H9 (cell line): ENCODE measurements around the gene CORO1C. TPM values are rescaled to one million over a fixed set of nuclear protein-coding genes. Genes with fewer than 3 reads are reported as not detected.

Source experiments
- DNase-seq: peaks from one replicate; pipeline ENCODE4 v3.0.0-alpha.2; 2017
- H2AFZ ChIP-seq: one replicate; pipeline ENCODE4 v1.6.1; 2013; ENCODE audit warnings: mild to moderate bottlenecking, low read length, control low read depth, moderate library complexity
- H2AK5ac ChIP-seq: 2 replicates; pipeline ENCODE4 v1.6.1; 2013; ENCODE audit warnings: low read length, control low read depth, mixed read lengths; ENCODE audit not compliant: insufficient read length
- H2BK120ac ChIP-seq: one replicate; pipeline ENCODE4 v1.6.1; 2013; ENCODE audit warnings: low read depth, mild to moderate bottlenecking, low read length, control low read depth, inconsistent platforms; ENCODE audit not compliant: poor library complexity, severe bottlenecking
- H2BK12ac ChIP-seq: 2 replicates; pipeline ENCODE4 v1.6.1; 2013; ENCODE audit warnings: low read length, control low read depth, mixed read lengths, low read depth; ENCODE audit not compliant: insufficient read length
- H2BK15ac ChIP-seq: 2 replicates; pipeline ENCODE4 v1.6.1; 2013; ENCODE audit warnings: low read depth, low read length, control low read depth
- H2BK20ac ChIP-seq: one replicate; pipeline ENCODE4 v1.6.1; 2013; ENCODE audit warnings: low read depth, mild to moderate bottlenecking, low read length, control low read depth, inconsistent platforms; ENCODE audit not compliant: poor library complexity, severe bottlenecking
- H2BK5ac ChIP-seq: 2 replicates; pipeline ENCODE4 v1.6.1; 2013; ENCODE audit warnings: low read length, control low read depth, mixed read lengths; ENCODE audit not compliant: insufficient read length
- H3K14ac ChIP-seq: 2 replicates; pipeline ENCODE4 v1.6.1; 2013; ENCODE audit warnings: low read length, control low read depth; ENCODE audit not compliant: insufficient read depth
- H3K18ac ChIP-seq: 2 replicates; pipeline ENCODE4 v1.6.1; 2013; ENCODE audit warnings: low read depth, mild to moderate bottlenecking, mixed read lengths, low read length, control low read depth; ENCODE audit not compliant: insufficient read length
- H3K23ac ChIP-seq: 2 replicates; pipeline ENCODE4 v1.6.1; 2013; ENCODE audit warnings: low read length, control low read depth, mixed read lengths, low read depth; ENCODE audit not compliant: insufficient read length
- H3K23me2 ChIP-seq: 2 replicates; pipeline ENCODE4 v1.6.1; 2013; ENCODE audit warnings: low read depth, mild to moderate bottlenecking, mixed read lengths, low read length, control low read depth; ENCODE audit not compliant: insufficient read length, poor library complexity, severe bottlenecking
- H3K27ac ChIP-seq: 2 replicates; pipeline ENCODE4 v1.5.1; 2013; ENCODE audit warnings: low read length, control low read depth, mixed read lengths, low read depth; ENCODE audit not compliant: insufficient read length
- H3K27me3 ChIP-seq: 2 replicates; pipeline ENCODE4 v1.6.1; 2013; ENCODE audit warnings: low read length, control low read depth, inconsistent platforms; ENCODE audit not compliant: insufficient read depth
- H3K4ac ChIP-seq: 2 replicates; pipeline ENCODE4 v1.6.1; 2013; ENCODE audit warnings: low read depth, mild to moderate bottlenecking, control low read depth, inconsistent platforms, low read length, moderate library complexity
- H3K4me1 ChIP-seq: 2 replicates; pipeline ENCODE4 v1.6.1; 2013; ENCODE audit warnings: low read length, control low read depth, inconsistent platforms; ENCODE audit not compliant: insufficient read depth
- H3K4me2 ChIP-seq: 2 replicates; pipeline ENCODE4 v1.6.1; 2013; ENCODE audit warnings: low read length, control low read depth, mixed read lengths; ENCODE audit not compliant: insufficient read length, insufficient read depth
- H3K56ac ChIP-seq: 2 replicates; pipeline ENCODE4 v1.6.1; 2013; ENCODE audit warnings: low read depth, mild to moderate bottlenecking, mixed read lengths, low read length, control low read depth; ENCODE audit not compliant: insufficient read length
- H3K79me1 ChIP-seq: 2 replicates; pipeline ENCODE4 v1.6.1; 2013; ENCODE audit warnings: low read depth, mild to moderate bottlenecking, moderate library complexity, low read length, control low read depth, inconsistent platforms; ENCODE audit not compliant: insufficient read depth, poor library complexity, severe bottlenecking
- H3K79me2 ChIP-seq: 2 replicates; pipeline ENCODE4 v1.6.1; 2013; ENCODE audit warnings: low read length, control low read depth, inconsistent platforms; ENCODE audit not compliant: insufficient read depth
- H3K9ac ChIP-seq: 2 replicates; pipeline ENCODE4 v1.6.1; 2013; ENCODE audit warnings: low read length, control low read depth, mixed read lengths; ENCODE audit not compliant: insufficient read length; ENCODE audit errors: extremely low read depth
- H3K9me3 ChIP-seq: one replicate; pipeline ENCODE4 v1.6.1; 2013; ENCODE audit warnings: low read depth, low read length, inconsistent platforms; ENCODE audit not compliant: control insufficient read depth
- H3T11ph ChIP-seq: one replicate; pipeline ENCODE4 v1.6.1; 2013; ENCODE audit warnings: mild to moderate bottlenecking, low read length, control low read depth, inconsistent platforms
- H4K20me1 ChIP-seq: one replicate; pipeline ENCODE4 v1.6.1; 2013; ENCODE audit not compliant: control insufficient read depth, insufficient read length, insufficient read depth
- H4K5ac ChIP-seq: 2 replicates; pipeline ENCODE4 v1.6.1; 2013; ENCODE audit warnings: low read depth, mild to moderate bottlenecking, mixed read lengths, low read length, control low read depth; ENCODE audit not compliant: insufficient read length
- H4K8ac ChIP-seq: replicated peaks from 2 replicates; pipeline ENCODE4 v1.6.1; 2013; ENCODE audit warnings: low read length, control low read depth, mixed read lengths, low read depth; ENCODE audit not compliant: insufficient read length
- H4K91ac ChIP-seq: 2 replicates; pipeline ENCODE4 v1.6.1; 2013; ENCODE audit warnings: low read depth, mild to moderate bottlenecking, moderate library complexity, mixed read lengths, low read length, control low read depth; ENCODE audit not compliant: insufficient read length
- H3K27ac Mint-ChIP-seq, 3 experiments: 2 replicates in 2 of 3; 3 replicates in 1 of 3; pipeline ENCODE4 v1.8.0; 2020 to 2021; ENCODE audit warnings: mixed read lengths in 3 of 3, mild to moderate bottlenecking in 1 of 3, moderate library complexity in 1 of 3
- H3K27me3 Mint-ChIP-seq: 2 replicates; pipeline ENCODE4 v1.8.0; 2021; ENCODE audit warnings: low read depth, mild to moderate bottlenecking, moderate library complexity, mixed read lengths
- H3K36me3 Mint-ChIP-seq, 3 experiments: 2 replicates in 2 of 3; 3 replicates in 1 of 3; pipeline ENCODE4 v1.8.0; 2020 to 2021; ENCODE audit warnings: low read depth in 3 of 3, mixed read lengths in 3 of 3; ENCODE audit not compliant: insufficient read depth in 1 of 3
- H3K4me1 Mint-ChIP-seq, 2 experiments: 2 replicates each; pipeline ENCODE4 v1.8.0; 2020; ENCODE audit warnings: mixed read lengths in 2 of 2
- H3K4me3 Mint-ChIP-seq, 2 experiments: 2 replicates in 1 of 2; 3 replicates in 1 of 2; pipeline ENCODE4 v1.8.0; 2020 to 2021; ENCODE audit warnings: mild to moderate bottlenecking in 2 of 2, mixed read lengths in 2 of 2, moderate library complexity in 1 of 2
- H3K9me3 Mint-ChIP-seq, 2 experiments: 2 replicates in 1 of 2; 3 replicates in 1 of 2; pipeline ENCODE4 v1.8.0; 2020; ENCODE audit warnings: mild to moderate bottlenecking in 2 of 2, mixed read lengths in 2 of 2, moderate library complexity in 1 of 2
- CTCF ChIP-seq: fragments of 200-600 bp; sonication (generic); conservative IDR thresholded peaks from 3 replicates; pipeline ENCODE4 v1.8.0; 2021; ENCODE audit warnings: antibody characterized with exemption, mild to moderate bottlenecking
- WGBS: extraction: QIAGEN DNeasy Blood & Tissue Kit; methylation state at CpG from one replicate; pipeline ENCODE4 v1.1.7; 2013; ENCODE audit warnings: missing lambda C conversion rate, low lambda C conversion rate, mixed read lengths; ENCODE audit not compliant: insufficient read length; ENCODE audit errors: extremely low coverage; 5-methylcytosine and 5-hydroxymethylcytosine counted together
- total RNA-seq: library from RNA; stranded (reverse); gene quantifications from 2 replicates; pipeline ENCODE4 v1.2.1, GENCODE V29; 2021

The CORO1C gene
- total RNA-seq, 1 experiment from 2014 or later = 154 TPM

DNA sequence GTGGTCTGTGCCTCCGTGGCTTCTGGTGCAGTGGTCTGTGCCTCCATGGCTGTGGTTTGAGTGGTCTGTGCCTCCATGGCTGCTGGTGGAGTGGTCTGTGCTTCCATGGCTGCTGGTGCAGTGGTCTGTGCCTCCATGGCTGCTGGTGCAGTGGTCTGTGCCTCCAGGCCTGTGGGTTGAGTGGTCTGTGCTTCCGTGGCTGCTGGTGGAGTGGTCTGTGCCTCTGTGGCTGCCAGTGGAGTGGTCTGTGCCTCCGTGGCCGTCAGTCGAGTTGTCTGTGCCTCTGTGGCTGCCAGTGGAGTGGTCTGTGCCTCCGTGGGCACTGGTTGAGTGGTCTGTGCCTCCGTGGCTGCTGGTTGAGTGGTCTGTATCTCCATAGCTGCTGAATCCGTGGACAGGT lies 107.7 kb downstream of the CORO1C start:
- no peak overlapping the region for H3K27ac ChIP-seq
- no peak for TF ChIP-seq CTCF
- H2BK12ac ChIP-seq = no peak overlapping the region
- no peak overlapping the region for H2AK5ac ChIP-seq
- H3K56ac ChIP-seq = no peak overlapping the region
- no peaks in the 10 kb centered on the region for H3K9me3 ChIP-seq
- no peak overlapping the region for H3T11ph ChIP-seq
- H3K4me1 Mint-ChIP-seq = peaks cover 26 to 31% of the 10 kb centered on the region in 2 experiments
- WGBS = no CpG with 5 or more reads among the region's 8 CpGs
- H3K4me2 ChIP-seq = no peak overlapping the region
- peaks cover 3% of the 10 kb centered on the region; the same call in 1 of the 2 replicates for H3K4me1 ChIP-seq
- no peak overlapping the region for H2BK20ac ChIP-seq
- DNase-seq = no peak
- H4K91ac ChIP-seq = no peak overlapping the region
- H2AFZ ChIP-seq = no peak overlapping the region
- H3K18ac ChIP-seq = no peak overlapping the region
- no peak overlapping the region for H2BK15ac ChIP-seq
- H2BK120ac ChIP-seq = no peak overlapping the region
- H3K14ac ChIP-seq = no peak overlapping the region
- H4K5ac ChIP-seq = no peak overlapping the region
- no peak overlapping the region; a peak in 1 of 7 replicates for H3K27ac Mint-ChIP-seq
- no peak overlapping the region for H3K4me3 Mint-ChIP-seq
- H2BK5ac ChIP-seq = no peak overlapping the region
- no peak overlapping the region for H3K4ac ChIP-seq
- peaks cover 0 to 2% (median 0%) of the 10 kb centered on the region in 3 experiments; a peak in 2 of 7 replicates for H3K36me3 Mint-ChIP-seq
- no peak overlapping the region for H4K8ac ChIP-seq
- H3K23ac ChIP-seq = no peak overlapping the region
- H3K23me2 ChIP-seq = no peaks in the 10 kb centered on the region
- no peaks in the 10 kb centered on the region for H3K79me2 ChIP-seq
- no peak overlapping the region for H3K9ac ChIP-seq
- no peaks in the 10 kb centered on the region for H4K20me1 ChIP-seq
- no peaks in the 10 kb centered on the region for H3K27me3 ChIP-seq
- H3K27me3 Mint-ChIP-seq = no peaks in the 10 kb centered on the region
- no peaks in the 10 kb centered on the region; a peak in 2 of 5 replicates for H3K9me3 Mint-ChIP-seq
- no peaks in the 10 kb centered on the region for H3K79me1 ChIP-seq
